Measurements from ENCODE around the gene DUSP6. TPM values are rescaled to one million over a fixed set of nuclear protein-coding genes. Genes with fewer than 3 reads are reported as not detected.
A peak's percentile ranks its signal among the peaks of the same experiment; 100 is the strongest.

DUSP6 gene
- total RNA-seq, 1 donor from 2014 or later: 23.0 TPM

DNA sequence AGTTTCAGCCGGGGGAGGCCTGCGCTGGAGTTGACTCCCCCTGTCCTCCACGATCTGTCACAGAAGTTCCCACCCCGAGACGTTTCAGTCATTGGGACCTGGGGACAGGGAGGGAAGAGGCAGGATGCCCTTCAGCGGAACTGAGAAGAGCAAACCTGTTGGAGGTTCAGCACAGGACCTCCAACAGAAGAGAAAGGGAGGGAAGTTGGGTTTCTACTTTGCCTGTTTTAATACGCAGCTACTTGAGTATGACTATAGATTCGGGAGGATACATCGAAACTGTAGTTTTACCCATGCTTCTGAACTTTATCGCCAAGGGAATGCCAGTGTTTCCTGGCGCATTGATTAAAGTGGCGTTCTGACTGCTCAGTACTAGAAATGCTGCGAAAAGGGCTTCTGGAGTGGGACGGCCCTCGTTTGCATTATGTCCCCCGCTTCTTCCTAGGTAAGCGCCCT, 2.3 kb upstream of the DUSP6 start:
- ATAC-seq (no peak), DNase-seq (no peak)
- intact Hi-C loops (cut with micrococcal nuclease): loop anchor here (10.0 kb wide), 2 partner anchors 100 to 300 kb away; no protein-coding TSS in a partner anchor

- intact Hi-C loops (cut with micrococcal nuclease): loop anchor here (10.0 kb wide), 2 partner anchors 101 to 299 kb away; no protein-coding TSS in a partner anchor
- peak; percentile 62 for ATAC-seq
- DNase-seq: peak; percentile 92
These were observed 1.7 kb upstream of the DUSP6 start for GRCh38 chr12:89353823-89354611.

GRCh38 chr12:89353188-89353822, 1.0 kb upstream of the DUSP6 start:
- DNase-seq: peak; percentile 85
- intact Hi-C loops (cut with micrococcal nuclease): loop anchor here (10.0 kb wide), 2 partner anchors 101 to 299 kb away; no protein-coding TSS in a partner anchor
- peak; percentile 79 for ATAC-seq

DNA sequence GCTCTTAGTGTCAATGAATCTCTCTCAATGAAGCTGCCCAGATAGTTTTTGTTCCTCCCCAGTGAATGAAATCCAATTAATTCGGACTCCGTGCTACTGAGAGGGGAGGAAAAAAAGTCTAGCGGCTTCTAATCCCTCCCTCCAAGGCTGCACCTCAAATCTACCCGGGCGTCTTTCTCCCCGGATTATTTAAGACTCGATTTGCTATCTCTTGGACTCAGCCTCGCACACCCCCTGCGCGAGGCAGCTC, 134 bp downstream of the DUSP6 start:
- DNase-seq: no peak
- ATAC-seq: no peak
- intact Hi-C loops (cut with micrococcal nuclease): loop anchor here (10.0 kb wide), 2 partner anchors 103 to 297 kb away; no protein-coding TSS in a partner anchor

GRCh38 chr12:89351489-89352241, 636 bp downstream of the DUSP6 start:
- intact Hi-C loops (cut with micrococcal nuclease): loop anchor here (10.0 kb wide), 2 partner anchors 103 to 297 kb away; no protein-coding TSS in a partner anchor
- DNase-seq: peak; percentile 61
- peak; percentile 1 for ATAC-seq

DNA sequence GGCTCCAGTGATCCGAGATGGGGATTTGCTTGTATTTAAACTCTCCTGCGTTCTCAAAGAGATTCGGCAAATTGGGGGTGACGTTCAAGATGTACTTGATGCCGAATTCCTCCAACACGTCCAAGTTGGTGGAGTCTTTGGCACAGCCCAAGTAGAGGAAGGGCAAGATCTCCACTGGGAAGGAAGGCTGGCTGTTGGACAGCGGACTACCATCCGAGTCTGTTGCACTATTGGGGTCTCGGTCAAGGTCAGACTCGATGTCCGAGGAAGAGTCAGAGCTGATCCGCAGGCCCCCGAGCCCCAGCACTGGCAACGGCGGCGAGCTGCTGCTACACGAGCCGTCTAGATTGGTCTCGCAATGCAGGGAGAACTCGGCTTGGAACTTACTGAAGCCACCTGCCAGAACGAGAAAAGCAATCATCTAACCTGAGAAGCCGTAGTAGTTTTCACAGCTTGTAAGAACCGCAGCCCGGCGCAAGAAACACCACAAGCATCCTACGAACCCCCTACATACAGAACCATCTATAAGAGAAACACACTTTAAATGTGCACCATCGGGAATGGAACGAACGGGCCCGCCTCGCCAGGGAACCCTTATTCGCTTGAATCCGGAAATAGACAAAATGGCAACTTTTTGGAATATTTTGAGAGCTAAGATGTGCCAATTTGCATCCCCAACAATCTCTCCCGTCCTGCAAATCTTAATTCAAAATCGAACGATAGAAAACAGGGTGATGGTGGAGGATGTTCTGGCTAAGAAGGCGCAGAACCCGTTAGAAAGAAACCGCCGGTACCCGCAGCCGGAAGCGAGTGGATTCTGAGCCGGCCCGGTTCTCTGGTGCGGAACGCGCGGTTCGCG, 1.4 kb downstream of the DUSP6 start:
- no peak for ATAC-seq
- intact Hi-C loops (cut with micrococcal nuclease): loop anchor here (10.0 kb wide), 2 partner anchors 104 to 296 kb away; no protein-coding TSS in a partner anchor
- peak; percentile 46 for DNase-seq

GRCh38 chr12:89350260-89350629, 2.1 kb downstream of the DUSP6 start:
- intact Hi-C loops (cut with micrococcal nuclease): loop anchor here (10.0 kb wide), 2 partner anchors 105 to 295 kb away; no protein-coding TSS in a partner anchor
- DNase-seq (no peak), ATAC-seq (no peak)

- intact Hi-C loops (cut with micrococcal nuclease): loop anchor here (10.0 kb wide), 2 partner anchors 105 to 295 kb away; no protein-coding TSS in a partner anchor
- DNase-seq (no peak), ATAC-seq (no peak)
These were observed 2.5 kb downstream of the DUSP6 start for GRCh38 chr12:89349814-89350213.

DNA sequence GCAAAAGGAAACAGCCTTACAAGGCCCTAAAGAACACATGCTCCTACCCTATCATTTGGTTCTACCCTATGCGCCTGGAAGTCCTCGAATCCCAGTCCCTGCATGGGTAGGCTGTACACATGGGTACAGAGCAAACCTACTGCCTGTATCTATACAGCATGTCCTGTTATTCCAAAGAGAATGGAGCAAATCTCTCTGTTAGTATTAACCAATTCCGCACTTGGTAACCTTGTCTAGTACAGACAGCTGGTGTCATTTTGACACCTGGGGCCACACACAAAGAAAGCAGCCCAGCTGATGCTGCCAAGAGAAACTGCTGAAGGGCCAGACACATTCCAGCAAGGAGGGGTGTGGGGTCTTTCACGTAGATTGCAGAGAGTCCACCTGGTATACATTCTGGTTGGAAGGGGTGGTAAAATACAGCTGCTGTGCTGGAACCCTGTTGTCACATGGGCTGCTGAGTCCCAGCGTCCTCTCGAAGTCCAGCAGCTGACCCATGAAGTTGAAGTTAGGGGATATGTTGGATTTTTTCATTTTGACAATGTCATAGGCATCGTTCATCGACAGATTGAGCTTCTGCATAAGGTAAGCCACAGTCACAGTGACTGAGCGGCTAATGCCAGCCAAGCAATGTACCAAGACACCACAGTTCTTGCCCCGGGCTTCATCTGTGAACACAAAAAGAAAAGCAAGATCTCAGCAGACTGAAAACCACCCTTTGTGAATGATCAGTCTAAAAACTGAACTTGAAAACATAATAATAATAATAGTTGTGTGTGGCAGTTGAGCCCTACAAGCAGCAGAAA, 3.2 kb downstream of the DUSP6 start:
- no peak for DNase-seq
- intact Hi-C loops (cut with micrococcal nuclease): no loop called here
- no peak for ATAC-seq

- intact Hi-C loops (cut with micrococcal nuclease): no loop called here
- DNase-seq (no peak), ATAC-seq (no peak)
These were observed 4.9 kb downstream of the DUSP6 start for GRCh38 chr12:89347325-89347829.

DNA sequence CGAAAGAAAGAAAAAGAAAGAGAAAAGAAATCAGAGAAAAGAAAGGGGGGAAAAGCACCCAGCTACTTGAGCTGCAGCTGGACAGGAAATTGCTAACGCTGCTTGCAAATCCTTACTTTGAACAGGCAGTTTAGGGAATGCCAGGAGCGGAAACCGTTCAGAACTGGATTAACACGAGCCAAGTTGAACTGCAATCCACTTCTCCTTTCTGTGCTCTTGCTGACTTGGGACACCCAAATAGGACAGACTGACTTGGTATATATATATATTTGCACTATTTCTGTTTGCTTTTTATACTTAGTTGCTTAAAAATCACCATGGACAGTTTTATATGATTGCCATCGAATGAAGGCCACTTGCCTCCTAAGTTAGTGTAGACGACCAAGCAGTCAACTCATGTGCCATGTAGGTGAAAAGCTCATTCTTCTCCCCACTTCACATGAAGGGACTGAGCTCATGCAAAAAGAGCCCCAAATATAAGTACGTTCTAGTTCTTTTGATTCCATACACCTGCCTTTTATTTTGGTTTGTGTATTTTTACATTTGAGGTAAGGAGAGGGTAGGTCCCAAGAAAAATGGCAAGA, 5.5 kb downstream of the DUSP6 start:
- intact Hi-C loops (cut with micrococcal nuclease): no loop called here
- DNase-seq: no peak
- peak; percentile 57 for ATAC-seq

DNA sequence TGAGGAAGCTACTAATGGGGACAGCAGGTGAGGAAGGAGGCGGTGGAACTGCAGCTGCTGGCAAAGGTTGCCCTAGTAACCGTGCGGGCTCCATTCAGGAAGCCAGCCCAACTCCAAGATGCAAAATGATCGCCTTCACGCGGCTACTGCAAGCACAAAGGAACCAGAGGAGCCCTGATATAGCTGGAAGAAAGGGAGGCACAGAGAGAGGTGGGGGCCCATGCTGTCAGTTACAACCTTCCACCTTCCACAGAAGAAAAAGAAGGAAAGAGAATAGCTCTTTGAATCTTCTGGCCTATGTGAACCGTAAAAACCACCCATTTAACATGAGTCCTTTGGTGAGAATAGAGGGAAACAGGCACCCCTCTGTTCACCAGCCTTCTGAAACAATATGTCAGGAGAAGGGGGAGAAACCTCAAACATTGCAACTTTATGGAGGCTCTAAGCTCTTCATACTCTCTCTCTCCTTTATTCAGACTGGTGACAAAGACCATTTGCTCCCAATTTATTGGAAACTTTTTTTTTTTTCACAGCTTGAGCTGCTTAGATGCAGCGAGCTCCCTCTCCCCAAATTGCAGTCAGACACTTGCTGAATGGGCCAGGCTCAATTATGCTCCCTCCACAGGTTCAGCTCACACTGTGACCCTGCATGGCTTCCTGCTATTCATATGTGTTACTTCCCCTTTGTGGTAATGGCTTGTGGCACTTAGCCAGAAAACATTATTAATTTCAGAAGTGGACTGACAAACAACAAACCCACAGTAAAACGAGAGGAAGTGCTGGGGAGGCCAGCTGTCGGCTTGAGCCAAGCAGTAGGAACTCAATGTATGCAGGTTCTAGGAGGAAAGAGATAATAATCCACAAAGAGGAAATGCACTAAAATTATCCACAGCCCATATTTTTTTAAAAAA, 6.2 kb downstream of the DUSP6 start:
- intact Hi-C loops (cut with micrococcal nuclease): no loop called here

DNA sequence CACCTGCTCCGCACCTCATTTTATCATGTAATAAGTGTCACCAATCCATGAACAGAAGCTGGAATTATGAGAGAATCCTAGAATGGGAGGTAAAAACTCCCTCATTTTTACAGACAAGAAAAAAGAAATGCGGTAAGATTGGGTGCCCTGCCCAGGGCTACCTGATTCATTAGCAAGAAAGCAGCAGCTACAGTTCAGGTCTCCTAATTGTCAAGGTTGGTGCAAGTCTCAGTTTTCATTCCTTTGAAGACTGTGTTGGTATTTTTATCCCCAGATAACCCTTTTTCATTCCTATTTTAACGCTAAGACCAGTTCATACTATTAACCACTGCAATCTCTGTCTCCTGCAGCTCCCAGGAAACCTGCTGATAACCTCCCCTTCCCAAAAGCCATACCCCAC, 6.9 kb downstream of the DUSP6 start:
- ATAC-seq: no peak
- DNase-seq: no peak
- intact Hi-C loops (cut with micrococcal nuclease): no loop called here

More for the DNA sequence above, 6.2 kb downstream of the DUSP6 start:
- ATAC-seq (peak; percentile 68), DNase-seq (peak; percentile 56)

DNA sequence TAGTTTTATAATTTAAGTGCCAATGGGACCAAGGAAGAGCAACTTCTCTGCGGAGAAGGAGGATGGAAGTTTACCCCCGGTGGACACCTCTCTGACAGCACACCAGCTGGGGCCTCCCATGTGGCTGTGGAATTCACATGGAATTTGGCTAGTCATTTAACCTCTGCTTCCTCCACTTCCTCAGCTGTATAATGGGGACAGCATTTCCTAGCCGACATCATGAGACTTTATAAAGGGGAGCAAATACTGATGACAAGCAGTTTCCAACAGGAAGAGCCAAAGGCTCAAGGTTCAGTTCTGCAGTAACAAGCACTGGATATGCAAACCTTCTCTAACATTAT, 7.5 kb downstream of the DUSP6 start:
- DNase-seq: no peak

GRCh38 chr12:89344043-89344861, 8.0 kb downstream of the DUSP6 start:
- intact Hi-C loops (cut with micrococcal nuclease): no loop called here
- DNase-seq: no peak
- no peak for ATAC-seq

More for the DNA sequence above, 7.5 kb downstream of the DUSP6 start:
- intact Hi-C loops (cut with micrococcal nuclease): no loop called here
- no peak for ATAC-seq

- ATAC-seq: peak; percentile 25
- intact Hi-C loops (cut with micrococcal nuclease): no loop called here
These were observed 9.2 kb downstream of the DUSP6 start for GRCh38 chr12:89343127-89343526.

More at GRCh38 chr12:89343127-89343526, 9.2 kb downstream of the DUSP6 start:
- peak; percentile 77 for DNase-seq
